Spleen (tissue), 11 donors: ENCODE measurements around the gene ZNF280D. TPM values are rescaled to one million over a fixed set of nuclear protein-coding genes. Genes with fewer than 3 reads are reported as not detected.

Experiments
- DNase-seq: peaks from one replicate; pipeline ENCODE4 v3.0.0-alpha.2; 2020
- H3K27ac ChIP-seq, 8 donors: fragments of 200-600 bp; sonication (generic) in 7 of 8; 1 replicate in 4 of 8; 2 replicates in 4 of 8; pipeline versions ENCODE4 v1.5.0 to v1.8.0; 2016 to 2021; ENCODE audit warnings: inconsistent platforms in 4 of 8, mild to moderate bottlenecking in 4 of 8, moderate library complexity in 1 of 8
- H3K27me3 ChIP-seq, 7 donors: fragments of 200-600 bp; sonication (generic) in 6 of 7; replicated peaks in 1 of 7; 1 replicate in 4 of 7; 2 replicates in 3 of 7; pipeline versions ENCODE4 v1.5.0 to v1.8.0; 2016 to 2021; ENCODE audit warnings: inconsistent platforms in 3 of 7, mild to moderate bottlenecking in 1 of 7
- H3K36me3 ChIP-seq, 6 donors: fragments of 200-600 bp; sonication (generic) in 5 of 6; 1 replicate in 4 of 6; 2 replicates in 2 of 6; pipeline versions ENCODE4 v1.5.0 to v1.8.0; 2016 to 2021; ENCODE audit warnings: inconsistent platforms in 2 of 6
- H3K4me1 ChIP-seq, 6 donors: fragments of 200-600 bp; sonication (generic) in 5 of 6; 1 replicate in 3 of 6; 2 replicates in 3 of 6; pipeline versions ENCODE4 v1.5.0 to v1.8.0; 2016 to 2021; ENCODE audit warnings: inconsistent platforms in 3 of 6
- H3K4me3 ChIP-seq, 8 donors: fragments of 200-600 bp; sonication (generic) in 7 of 8; 1 replicate in 4 of 8; 2 replicates in 4 of 8; pipeline versions ENCODE4 v1.5.0 to v1.8.0; 2016 to 2021; ENCODE audit warnings: inconsistent platforms in 4 of 8, mild to moderate bottlenecking in 4 of 8, moderate library complexity in 2 of 8
- H3K9me3 ChIP-seq, 8 donors: fragments of 200-600 bp; sonication (generic) in 7 of 8; 1 replicate in 4 of 8; 2 replicates in 4 of 8; pipeline versions ENCODE4 v1.5.0 to v1.8.0; 2016 to 2021; ENCODE audit warnings: inconsistent platforms in 4 of 8
- CTCF ChIP-seq, 11 experiments: fragments of 200-600 bp in 7 of 11; fragments of 450-650 bp in 4 of 11; sonication (generic) in 4 of 11; IDR thresholded peaks in 8 of 11; conservative IDR thresholded peaks in 3 of 11; 1 replicate in 7 of 11; 2 replicates in 4 of 11; pipeline versions ENCODE4 v1.4.0 to v1.8.0; 2016 to 2021; ENCODE audit warnings: antibody characterized with exemption in 11 of 11, inconsistent platforms in 4 of 11, mild to moderate bottlenecking in 1 of 11
- POLR2A ChIP-seq, 3 donors: fragments of 450-650 bp; IDR thresholded peaks; one replicate each; pipeline ENCODE4 v1.5.1; 2017; ENCODE audit warnings: antibody characterized with exemption in 3 of 3, mild to moderate bottlenecking in 1 of 3
- POLR2AphosphoS5 ChIP-seq, 3 donors: sonication (generic); formaldehyde crosslinking; IDR thresholded peaks; one replicate each; pipeline ENCODE4 v1.5.1; 2017; ENCODE audit warnings: antibody characterized with exemption in 3 of 3
- WGBS, 5 donors: extraction: QIAGEN DNeasy Blood & Tissue Kit in 3 of 5; methylation state at CpG; one replicate each; pipeline versions ENCODE4 v1.1.5 to v1.1.7; 2013 to 2018; 5-methylcytosine and 5-hydroxymethylcytosine counted together
- intact Hi-C: fragments of 100-400 bp; cut with DNase I; formaldehyde crosslinking; loops from one replicate; pipeline ENCODE4 v1.15.0; 2023; ENCODE audit warnings: low total_unique reads
- polyA plus RNA-seq, 3 donors: library from polyadenylated mRNA; stranded (reverse); fragments of 200-250 nt; gene quantifications; one replicate each; pipeline ENCODE4 v1.2.1, GENCODE V29; 2013
- total RNA-seq, 7 donors: library from RNA; depleted of rRNA in 3 of 7; stranded (reverse); fragments of >200 nt in 3 of 7; fragmentation: NEBNext Ultra II Directional in 4 of 7; extraction: Animal tissue kit (Norgen Biotek cat#: 25700) in 4 of 7; gene quantifications; one replicate each; pipeline versions ENCODE4 v1.1.0 to v1.2.1, GENCODE V29; 2016 to 2021
- donor health status: healthy with polysubstance abuse.
- donor health status: DM: no; HTN: no; CAD: no; lungs with moderate emphysema.
- donor health status: DM: no; HTN: no; CAD: no.
- donor health status: Bipolar disorder and iron deficiency.
- donor health status: healthy.
- donor health status: DM: no; HTN: no; CAD: no.
- donor health status: DM: yes; HTN: yes; CAD: no.

Gene ZNF280D
- total and polyA plus RNA-seq, 10 donors = 15.5 to 71.3 (median 44.4) TPM

GRCh38 chr15:56739474-56739873, 6.2 kb upstream of the ZNF280D start:
- TF ChIP-seq POLR2AphosphoS5 (IDR thresholded peaks at IDR 0.05) (no peak), POLR2A (IDR thresholded peaks at IDR 0.05) (no peak), CTCF (IDR thresholded peaks at IDR 0.05 in 8 of 11, conservative IDR thresholded peaks at IDR 0.05 in 3 of 11) (no peak)
- H3K4me3 ChIP-seq = no peak overlapping the region
- intact Hi-C loops = no loop called here

GRCh38 chr15:56737791-56738190, 4.5 kb upstream of the ZNF280D start:
- no peaks in the 10 kb centered on the region for H3K36me3 ChIP-seq
- H3K27ac ChIP-seq = no peak overlapping the region
- H3K9me3 ChIP-seq = peaks cover 0 to 12% (median 4%) of the 10 kb centered on the region in 8 donors
- no peak for DNase-seq
- WGBS, 5 donors = 68 to 94% (median 84%) methylated on average over 1 of the region's 1 CpG
- no peak overlapping the region for H3K4me3 ChIP-seq
- intact Hi-C loops = no loop called here
- H3K27me3 ChIP-seq = no peaks in the 10 kb centered on the region
- H3K4me1 ChIP-seq = peaks cover 0 to 9% (median 5%) of the 10 kb centered on the region in 6 donors
- TF ChIP-seq POLR2A (IDR thresholded peaks at IDR 0.05) (no peak), CTCF (IDR thresholded peaks at IDR 0.05 in 8 of 11, conservative IDR thresholded peaks at IDR 0.05 in 3 of 11) (no peak), POLR2AphosphoS5 (IDR thresholded peaks at IDR 0.05) (no peak)

More at GRCh38 chr15:56739474-56739873, 6.2 kb upstream of the ZNF280D start:
- Histone ChIP-seq H3K27me3 (no peaks in the 10 kb centered on the region), H3K27ac (no peak overlapping the region), H3K4me1 (no peaks in the 10 kb centered on the region), H3K9me3 (peaks cover 0 to 3% (median under 1%) of the 10 kb centered on the region in 8 donors), H3K36me3 (no peaks in the 10 kb centered on the region)
- WGBS, 5 donors = 88 to 95% (median 94%) methylated on average over 4 of the region's 4 CpGs
- no peak for DNase-seq

DNA sequence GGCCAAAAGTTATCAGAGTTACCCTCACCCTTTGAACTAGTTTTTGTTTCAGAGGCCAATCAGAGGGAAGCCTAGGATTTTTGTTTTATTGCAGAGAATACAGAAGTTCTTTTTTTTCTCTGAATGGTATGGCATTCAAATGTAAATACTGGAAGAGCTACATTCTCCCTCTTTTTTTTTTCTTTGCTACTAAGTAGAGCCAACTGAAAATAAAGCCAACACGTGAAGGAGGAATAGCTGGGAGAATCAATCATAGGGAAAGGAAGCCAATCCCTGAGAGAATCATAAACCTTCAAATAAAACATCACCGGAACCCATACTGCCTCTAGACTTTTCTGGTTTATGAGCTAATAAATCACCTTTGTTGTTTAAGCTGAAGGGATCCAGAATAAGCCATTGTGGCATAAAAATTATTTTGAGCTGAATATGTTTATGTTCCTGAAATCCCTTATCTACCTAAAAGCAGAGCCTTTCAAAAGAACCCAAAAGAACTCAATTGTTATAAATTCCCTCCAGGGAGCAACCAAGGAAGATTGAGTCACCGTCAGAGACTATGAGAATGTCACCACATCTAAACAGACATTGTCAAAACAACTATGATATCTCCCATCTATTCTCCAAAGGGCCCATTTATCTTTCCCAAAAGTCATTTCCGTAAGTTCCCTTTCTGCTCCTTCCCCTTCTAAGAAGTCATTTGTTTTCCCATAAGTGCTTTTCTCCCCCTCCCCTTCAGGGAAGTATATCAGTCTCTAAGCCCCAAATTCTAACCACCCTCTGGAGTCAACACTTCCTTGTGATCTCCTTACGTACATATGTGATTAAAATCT, 3.8 kb upstream of the ZNF280D start:
- DNase-seq = no peak
- TF ChIP-seq CTCF (IDR thresholded peaks at IDR 0.05 in 8 of 11, conservative IDR thresholded peaks at IDR 0.05 in 3 of 11) = no peak
- no peak for TF ChIP-seq POLR2AphosphoS5 (IDR thresholded peaks at IDR 0.05)
- no peak for TF ChIP-seq POLR2A (IDR thresholded peaks at IDR 0.05)
- H3K36me3 ChIP-seq = no peaks in the 10 kb centered on the region
- 68 to 85% (median 81%) methylated on average over 5 of the region's 5 CpGs for WGBS, 5 donors
- H3K27ac ChIP-seq = no peak overlapping the region
- intact Hi-C loops = no loop called here
- peaks cover 0 to 12% (median 4%) of the 10 kb centered on the region in 8 donors for H3K9me3 ChIP-seq
- no peak overlapping the region for H3K4me3 ChIP-seq
- H3K27me3 ChIP-seq = no peaks in the 10 kb centered on the region
- peaks cover 5 to 16% (median 10%) of the 10 kb centered on the region in 6 donors for H3K4me1 ChIP-seq

DNA sequence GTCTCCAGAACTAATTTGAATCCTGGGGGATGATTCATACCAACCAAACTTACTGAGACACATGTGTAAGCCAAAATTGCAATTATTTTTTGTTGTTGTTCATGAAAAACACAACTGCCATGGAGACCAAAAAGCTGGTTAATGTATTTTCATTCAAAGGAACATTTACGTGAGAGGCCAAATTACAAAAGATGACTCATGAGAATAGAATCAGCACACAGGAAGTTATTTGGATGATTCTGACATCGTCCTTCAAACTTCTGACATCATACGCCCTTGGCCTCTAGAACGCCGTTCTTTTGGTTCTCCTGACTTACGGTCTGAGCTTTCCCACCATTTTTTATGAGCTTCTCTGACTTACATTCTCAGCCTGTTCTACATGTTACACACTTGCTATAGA, 3.0 kb upstream of the ZNF280D start:
- H3K36me3 ChIP-seq = no peaks in the 10 kb centered on the region
- H3K27me3 ChIP-seq = no peaks in the 10 kb centered on the region
- TF ChIP-seq CTCF (IDR thresholded peaks at IDR 0.05 in 8 of 11, conservative IDR thresholded peaks at IDR 0.05 in 3 of 11) = no peak
- TF ChIP-seq POLR2A (IDR thresholded peaks at IDR 0.05) = no peak
- DNase-seq = no peak
- intact Hi-C loops = no loop called here
- no peak overlapping the region for H3K4me3 ChIP-seq
- H3K27ac ChIP-seq = no peak overlapping the region
- WGBS, 5 donors = 68 to 87% (median 71%) methylated on average over 6 of the region's 6 CpGs
- H3K9me3 ChIP-seq = peaks cover 0 to 12% (median 4%) of the 10 kb centered on the region in 8 donors
- H3K4me1 ChIP-seq = peaks cover 12 to 24% (median 18%) of the 10 kb centered on the region in 6 donors
